ENCODE results near the gene PGAP2. TPM values are rescaled to one million over a fixed set of nuclear protein-coding genes. Genes with fewer than 3 reads are reported as not detected.

PGAP2 gene
- polyA plus RNA-seq, 2 of the 4 experiments (the other 2 are of a cell fraction): 32.4 to 35.2 TPM

GRCh38 chr11:3816673-3817072 lies 8.3 kb downstream of the PGAP2 start:
- H3K27ac ChIP-seq: no peak overlapping the region
- H3K4me3 ChIP-seq: no peak overlapping the region
- H3K9me3 ChIP-seq: no peaks in the 10 kb centered on the region
- TF ChIP-seq RARB (CRISPR knock-in tag; IDR thresholded peaks at IDR 0.05) (no peak), TP53 (CRISPR knock-in tag; IDR thresholded peaks at IDR 0.05) (no peak), KDM5A (IDR thresholded peaks at IDR 0.05) (no peak), JUNB (IDR thresholded peaks at IDR 0.05) (no peak), CHD2 (IDR thresholded peaks at IDR 0.05; ENCODE audit: low read length, partially characterized antibody) (no peak), RCOR1 (IDR thresholded peaks at IDR 0.05; ENCODE audit: low read depth, low read length) (no peak), HMGXB4 (CRISPR knock-in tag; IDR thresholded peaks at IDR 0.05; ENCODE audit: borderline replicate concordance) (no peak), SMC3 (IDR thresholded peaks at IDR 0.05) (no peak)
- H3K4me1 ChIP-seq: no peaks in the 10 kb centered on the region
- CTCF ChIA-PET: interaction anchor here (0.8 to 1.6 kb wide), 5 partner anchors 8 to 38 kb away, joined by 3 to 5 read pairs (median 5); partner anchors contain the start of genes PGAP2 and STIM1
- 93% methylated on average over 1 of the region's 2 CpGs for WGBS (ENCODE audit: missing lambda C conversion rate)
- ATAC-seq (no peak), DNase-seq (ENCODE audit: low read depth in 1 of 2, low spot score in 1 of 2) (no peak), FAIRE-seq (no peak)
- POLR2A ChIA-PET: interaction anchor here (1.8 kb wide), 1 partner anchor 19 kb away, joined by 5 read pairs; no protein-coding TSS in a partner anchor
- no peak overlapping the region for H3K4me2 ChIP-seq

- H3K4me1 ChIP-seq: no peaks in the 10 kb centered on the region
- no peak overlapping the region for H3K27ac ChIP-seq
- ChIA-PET CTCF (interaction anchor here (0.8 to 6.7 kb wide), 5 partner anchors 8 to 256 kb away, joined by 3 to 66 read pairs (median 5); partner anchors contain the start of genes PGAP2 and STIM1), POLR2A (interaction anchor here (1.8 kb wide), 1 partner anchor 19 kb away, joined by 5 read pairs; no protein-coding TSS in a partner anchor)
- no peak overlapping the region for H3K4me2 ChIP-seq
- H3K4me3 ChIP-seq: no peak overlapping the region
- DNase-seq (ENCODE audit: low read depth in 1 of 2, low spot score in 1 of 2): no peak
- FAIRE-seq: no peak
- WGBS (ENCODE audit: missing lambda C conversion rate): 85% methylated on average over 10 of the region's 10 CpGs
- no peaks in the 10 kb centered on the region for H3K9me3 ChIP-seq
- TF ChIP-seq JUNB (IDR thresholded peaks at IDR 0.05) (no peak), CBX8 (IDR thresholded peaks at IDR 0.05) (no peak), HES2 (IDR thresholded peaks at IDR 0.05) (no peak), MAZ (IDR thresholded peaks at IDR 0.05; ENCODE audit: borderline replicate concordance, low read depth, low read length) (no peak), MYC (IDR thresholded peaks at IDR 0.05; ENCODE audit: borderline replicate concordance, low read length) (no peak), HMGXB4 (CRISPR knock-in tag; IDR thresholded peaks at IDR 0.05; ENCODE audit: borderline replicate concordance) (no peak), FOSL2 (IDR thresholded peaks at IDR 0.05) (no peak), FOSL2 (CRISPR knock-in tag; IDR thresholded peaks at IDR 0.05) (no peak), CTCF (IDR thresholded peaks at IDR 0.05) (no peak), ATOH8 (CRISPR knock-in tag; IDR thresholded peaks at IDR 0.05; ENCODE audit: low read depth) (no peak), REST (IDR thresholded peaks at IDR 0.05) (no peak), FOSB (CRISPR knock-in tag; IDR thresholded peaks at IDR 0.05) (no peak)
- no peak for ATAC-seq
Measured at GRCh38 chr11:3817181-3817800, 8.9 kb downstream of the PGAP2 start.

Measured in A549 (cell line).